ENCODE results near the gene CYLD.

GRCh38 chr16:50818380-50818779, 76.5 kb downstream of the CYLD start:
- TF ChIP-seq CTCF (IDR thresholded peaks at IDR 0.05) (no peak), POLR2AphosphoS5 (IDR thresholded peaks at IDR 0.05) (no peak), POLR2A (IDR thresholded peaks at IDR 0.05) (no peak), EP300 (IDR thresholded peaks at IDR 0.05) (no peak)

Data from suprapubic skin (tissue), 4 donors.